ENCODE measurements around the gene KCNK1. TPM values are rescaled to one million over a fixed set of nuclear protein-coding genes. Genes with fewer than 3 reads are reported as not detected.
"Not testable (repeated sequence)": the region's sequence is repeated elsewhere in the genome, so short reads cannot be mapped to it uniquely, and the experiment has no call there.

Gene KCNK1
- total RNA-seq, 4 donors from 2014 or later = 1.2 to 2.8 (median 1.7) TPM

DNA sequence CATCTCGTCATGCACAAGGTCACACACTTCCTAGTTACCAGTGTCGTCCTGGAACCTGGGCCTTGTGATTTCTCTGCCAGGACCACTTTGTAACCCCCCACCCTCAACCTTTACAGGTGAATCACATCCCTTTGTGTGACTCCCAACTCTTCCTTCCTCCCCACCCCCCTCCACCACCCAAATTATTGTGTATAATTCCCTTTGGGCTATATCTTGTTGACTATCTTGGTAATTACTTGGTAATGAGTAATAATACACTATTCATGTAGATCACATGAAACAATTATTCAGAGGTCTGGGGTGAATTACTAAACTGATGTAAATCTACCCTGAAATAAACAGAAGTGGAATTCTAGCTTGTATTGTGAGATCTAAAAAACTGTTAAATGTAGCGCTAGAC, 1.7 kb downstream of the KCNK1 start:
- H3K27ac ChIP-seq (replicated peaks in 1 of 4) = no peak overlapping the region
- no peak for TF ChIP-seq POLR2AphosphoS5 (IDR thresholded peaks at IDR 0.05)
- TF ChIP-seq, protein P1, sequence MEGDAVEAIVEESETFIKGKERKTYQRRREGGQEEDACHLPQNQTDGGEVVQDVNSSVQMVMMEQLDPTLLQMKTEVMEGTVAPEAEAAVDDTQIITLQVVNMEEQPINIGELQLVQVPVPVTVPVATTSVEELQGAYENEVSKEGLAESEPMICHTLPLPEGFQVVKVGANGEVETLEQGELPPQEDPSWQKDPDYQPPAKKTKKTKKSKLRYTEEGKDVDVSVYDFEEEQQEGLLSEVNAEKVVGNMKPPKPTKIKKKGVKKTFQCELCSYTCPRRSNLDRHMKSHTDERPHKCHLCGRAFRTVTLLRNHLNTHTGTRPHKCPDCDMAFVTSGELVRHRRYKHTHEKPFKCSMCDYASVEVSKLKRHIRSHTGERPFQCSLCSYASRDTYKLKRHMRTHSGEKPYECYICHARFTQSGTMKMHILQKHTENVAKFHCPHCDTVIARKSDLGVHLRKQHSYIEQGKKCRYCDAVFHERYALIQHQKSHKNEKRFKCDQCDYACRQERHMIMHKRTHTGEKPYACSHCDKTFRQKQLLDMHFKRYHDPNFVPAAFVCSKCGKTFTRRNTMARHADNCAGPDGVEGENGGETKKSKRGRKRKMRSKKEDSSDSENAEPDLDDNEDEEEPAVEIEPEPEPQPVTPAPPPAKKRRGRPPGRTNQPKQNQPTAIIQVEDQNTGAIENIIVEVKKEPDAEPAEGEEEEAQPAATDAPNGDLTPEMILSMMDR (IDR thresholded peaks at IDR 0.05) = no peak
- TF ChIP-seq POLR2A (IDR thresholded peaks at IDR 0.05; ENCODE audit: low read depth) = no peak
- no peak for TF ChIP-seq EP300 (IDR thresholded peaks at IDR 0.05)
- H3K4me3 ChIP-seq = peak overlapping the region in 2 of 4 donors; percentile 57 to 62
- WGBS = 87% methylated on average over 3 of the region's 3 CpGs
- no peak for DNase-seq (ENCODE audit: extremely low spot score)
- peaks cover 0 to 52% (median 4%) of the 10 kb centered on the region in 4 donors for H3K27me3 ChIP-seq
- H3K36me3 ChIP-seq = no peaks in the 10 kb centered on the region
- no peaks in the 10 kb centered on the region for H3K9me3 ChIP-seq
- peaks cover 0 to 22% (median 18%) of the 10 kb centered on the region in 4 donors for H3K4me1 ChIP-seq
- intact Hi-C loops (cut with DNase I) = no loop called here

DNA sequence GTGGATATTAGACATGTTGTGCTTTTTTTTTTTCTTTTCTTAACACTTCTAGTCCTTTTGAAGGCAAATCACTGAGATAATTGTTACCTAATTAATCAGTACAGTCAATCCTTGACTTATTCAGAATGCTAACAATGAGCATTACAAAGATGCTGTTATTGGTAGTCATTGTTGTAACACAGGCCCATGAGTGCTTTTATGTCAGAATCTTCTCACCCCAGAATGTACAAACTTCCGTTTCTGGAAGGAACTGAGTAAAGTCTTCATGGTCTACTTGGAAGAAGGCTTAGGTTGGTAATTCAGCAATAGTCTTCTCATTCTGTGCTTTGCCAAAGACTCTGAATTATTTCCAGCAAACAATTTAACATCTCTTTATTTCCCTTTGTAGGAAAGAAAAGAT, 3.1 kb downstream of the KCNK1 start:
- Histone ChIP-seq H3K36me3 (no peaks in the 10 kb centered on the region), H3K27ac (replicated peaks in 1 of 4) (no peak overlapping the region), H3K4me3 (no peak overlapping the region), H3K9me3 (no peaks in the 10 kb centered on the region), H3K27me3 (peaks cover 0 to 45% (median 4%) of the 10 kb centered on the region in 4 donors), H3K4me1 (peaks cover 0 to 22% (median 18%) of the 10 kb centered on the region in 4 donors)
- 82% methylated on average over 1 of the region's 1 CpG for WGBS
- intact Hi-C loops (cut with DNase I) = no loop called here
- TF ChIP-seq EP300 (IDR thresholded peaks at IDR 0.05) = no peak
- no peak for TF ChIP-seq POLR2A (IDR thresholded peaks at IDR 0.05; ENCODE audit: low read depth)
- TF ChIP-seq, protein P1 (IDR thresholded peaks at IDR 0.05) = no peak
- TF ChIP-seq POLR2AphosphoS5 (IDR thresholded peaks at IDR 0.05) = no peak
- DNase-seq (ENCODE audit: extremely low spot score) = no peak

GRCh38 chr1:233619414-233619813, 5.5 kb downstream of the KCNK1 start:
- intact Hi-C loops (cut with DNase I); H3K4me3 ChIP-seq; H3K27ac ChIP-seq (replicated peaks in 1 of 4); H3K36me3 ChIP-seq; DNase-seq (ENCODE audit: extremely low spot score); H3K9me3 ChIP-seq; H3K4me1 ChIP-seq: not testable (repeated sequence)
- WGBS = 84% methylated on average over 7 of the region's 7 CpGs
- peaks cover 0 to 26% (median 4%) of the 10 kb centered on the region in 4 donors for H3K27me3 ChIP-seq

GRCh38 chr1:233620065-233620464, 6.2 kb downstream of the KCNK1 start:
- TF ChIP-seq EP300 (IDR thresholded peaks at IDR 0.05) (no peak), POLR2AphosphoS5 (IDR thresholded peaks at IDR 0.05) (no peak), POLR2A (IDR thresholded peaks at IDR 0.05; ENCODE audit: low read depth) (no peak)
- TF ChIP-seq, protein P1 (IDR thresholded peaks at IDR 0.05) = no peak
- no peaks in the 10 kb centered on the region for H3K9me3 ChIP-seq
- H3K4me3 ChIP-seq = no peak overlapping the region
- peaks cover 0 to 1% (median 0%) of the 10 kb centered on the region in 4 donors for H3K4me1 ChIP-seq
- WGBS = 95% methylated on average over 2 of the region's 2 CpGs
- H3K36me3 ChIP-seq = peaks cover 0 to 3% (median 0%) of the 10 kb centered on the region in 4 donors
- no peak overlapping the region for H3K27ac ChIP-seq (replicated peaks in 1 of 4)
- peaks cover 0 to 20% (median 3%) of the 10 kb centered on the region in 4 donors for H3K27me3 ChIP-seq
- intact Hi-C loops (cut with DNase I) = no loop called here
- no peak for DNase-seq (ENCODE audit: extremely low spot score)

- H3K4me1 ChIP-seq = no peaks in the 10 kb centered on the region
- WGBS = 89% methylated on average over 3 of the region's 3 CpGs
- intact Hi-C loops (cut with DNase I) = no loop called here
Observed at GRCh38 chr1:233621923-233622322, 8.0 kb downstream of the KCNK1 start.

More at GRCh38 chr1:233621923-233622322, 8.0 kb downstream of the KCNK1 start:
- Histone ChIP-seq H3K27ac (replicated peaks in 1 of 4) (no peak overlapping the region), H3K9me3 (no peaks in the 10 kb centered on the region), H3K36me3 (peaks cover 0 to 3% (median 0%) of the 10 kb centered on the region in 4 donors), H3K4me3 (no peak overlapping the region), H3K27me3 (peaks cover 0 to 13% (median 0%) of the 10 kb centered on the region in 4 donors)
- TF ChIP-seq POLR2AphosphoS5 (IDR thresholded peaks at IDR 0.05) (no peak), EP300 (IDR thresholded peaks at IDR 0.05) (no peak), POLR2A (IDR thresholded peaks at IDR 0.05; ENCODE audit: low read depth) (no peak)
- TF ChIP-seq, protein P1 (IDR thresholded peaks at IDR 0.05) = no peak
- no peak for DNase-seq (ENCODE audit: extremely low spot score)
